Effector CD8-positive, alpha-beta T cell (primary cell): ENCODE measurements around the gene NAT16.

Source experiments
- DNase-seq: peaks from one replicate; lab custom pipeline; 2025; lab: John Stamatoyannopoulos, UW

Gene NAT16

GRCh38 chr7:101170617-101171441, 9.3 kb downstream of the NAT16 start:
- DNase-seq = peak; percentile 9

DNA sequence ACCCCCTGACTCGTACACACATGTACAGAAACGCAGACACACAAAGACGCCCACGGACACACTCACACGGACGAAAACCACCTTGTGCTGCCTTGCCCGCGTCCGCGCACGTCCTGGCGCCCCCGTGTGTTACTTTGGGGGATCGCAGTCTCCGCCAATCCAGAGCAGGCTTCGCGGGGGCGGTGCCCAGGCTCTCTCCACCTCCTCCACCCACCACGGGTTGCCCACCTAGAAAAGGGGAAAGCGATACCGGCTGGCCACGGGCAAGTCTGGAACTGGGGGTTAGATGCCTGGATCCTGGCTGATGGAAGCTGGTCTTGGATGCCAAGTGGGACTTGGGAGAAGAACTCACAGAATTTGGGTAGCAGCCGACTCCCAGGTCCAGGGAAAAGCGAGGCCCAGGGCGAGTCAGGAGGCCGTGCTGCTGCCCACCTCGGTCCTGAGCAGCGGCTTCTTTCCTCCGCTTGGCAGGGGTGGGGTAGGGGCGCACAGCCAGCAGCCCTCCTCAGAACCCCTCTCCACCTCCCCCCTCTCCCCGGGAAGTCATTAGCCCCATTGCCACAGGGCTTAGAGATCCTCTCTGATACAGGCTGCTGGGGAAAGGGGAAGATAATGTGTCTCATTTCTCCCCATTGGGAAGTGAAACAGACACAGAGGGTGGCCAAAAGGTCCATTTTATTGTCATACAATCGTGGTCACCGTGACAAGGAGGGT, 10.1 kb downstream of the NAT16 start:
- DNase-seq = peak; percentile 70

DNA sequence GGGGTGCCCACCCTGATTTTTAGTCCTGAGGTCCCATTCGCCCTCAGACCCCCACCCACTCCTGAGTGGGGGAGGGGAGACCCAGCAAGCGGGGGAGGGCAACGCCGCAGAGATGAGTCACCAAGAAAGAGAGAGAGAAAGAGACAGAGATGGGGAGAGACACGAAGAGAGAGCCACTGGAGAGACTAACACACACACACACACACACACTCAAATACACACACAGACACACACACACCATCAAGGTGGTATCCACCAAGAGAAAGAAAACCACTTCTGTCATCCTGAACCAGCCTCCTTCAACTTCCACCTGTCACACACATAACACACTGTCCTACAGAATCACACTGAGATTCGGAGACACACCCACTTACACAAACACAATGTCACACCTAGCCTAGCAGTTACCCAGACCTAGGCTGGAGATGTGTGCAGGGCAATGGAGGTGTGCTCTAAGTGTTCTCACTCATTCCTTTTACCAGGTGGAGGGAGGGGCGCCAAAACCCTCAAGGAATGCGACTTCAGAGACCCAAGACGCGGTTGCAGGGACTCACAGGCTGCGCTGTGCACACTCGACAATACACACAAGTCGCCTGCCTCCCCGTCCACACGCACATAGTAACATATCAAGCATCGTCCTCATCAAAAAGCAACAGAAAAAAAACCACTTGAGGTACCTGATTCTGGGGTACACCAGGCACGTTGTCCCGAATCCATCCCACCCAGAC, 10.8 kb downstream of the NAT16 start:
- no peak for DNase-seq

- no peak for DNase-seq
Observed at GRCh38 chr7:101168412-101169049, 11.6 kb downstream of the NAT16 start.

GRCh38 chr7:101167645-101168411, 12.3 kb downstream of the NAT16 start:
- DNase-seq = no peak

DNA sequence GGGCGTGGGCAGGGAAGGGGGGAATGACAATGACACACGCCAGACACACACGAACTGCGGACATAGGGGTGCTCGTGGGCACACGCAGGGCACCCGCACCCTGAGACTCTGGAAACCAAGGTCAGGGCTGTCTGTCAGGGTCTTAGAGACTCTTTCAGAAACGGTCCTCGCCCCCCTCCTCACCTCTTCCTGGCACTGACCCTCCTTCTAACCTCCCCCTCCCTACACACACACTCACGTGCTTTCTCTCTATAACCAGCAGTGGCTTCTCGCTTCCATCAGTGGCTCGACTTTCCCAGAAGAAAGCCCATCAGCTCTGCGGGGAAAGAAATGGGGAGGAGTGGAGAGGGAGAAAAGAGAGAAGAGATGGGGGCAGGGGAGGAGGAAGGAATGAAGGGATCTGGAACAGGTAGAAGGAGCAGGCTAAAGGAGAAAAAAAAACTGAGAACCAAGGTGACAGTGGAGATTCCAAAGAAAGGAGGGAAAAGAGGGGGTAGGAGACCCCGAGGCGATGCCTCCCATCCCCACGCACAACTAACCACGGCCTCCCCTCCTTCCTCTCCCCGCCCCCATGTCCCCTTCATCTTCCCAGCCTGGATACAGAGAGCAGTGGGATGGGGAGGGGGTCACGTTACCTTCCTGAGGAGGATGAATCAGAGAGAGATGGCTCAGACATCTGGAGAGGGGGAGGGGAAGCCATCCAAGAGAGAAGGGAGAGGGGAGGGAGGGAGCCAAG, 13.0 kb downstream of the NAT16 start:
- no peak for DNase-seq

- no peak for DNase-seq
Observed at GRCh38 chr7:101166648-101166908, 13.5 kb downstream of the NAT16 start.

DNA sequence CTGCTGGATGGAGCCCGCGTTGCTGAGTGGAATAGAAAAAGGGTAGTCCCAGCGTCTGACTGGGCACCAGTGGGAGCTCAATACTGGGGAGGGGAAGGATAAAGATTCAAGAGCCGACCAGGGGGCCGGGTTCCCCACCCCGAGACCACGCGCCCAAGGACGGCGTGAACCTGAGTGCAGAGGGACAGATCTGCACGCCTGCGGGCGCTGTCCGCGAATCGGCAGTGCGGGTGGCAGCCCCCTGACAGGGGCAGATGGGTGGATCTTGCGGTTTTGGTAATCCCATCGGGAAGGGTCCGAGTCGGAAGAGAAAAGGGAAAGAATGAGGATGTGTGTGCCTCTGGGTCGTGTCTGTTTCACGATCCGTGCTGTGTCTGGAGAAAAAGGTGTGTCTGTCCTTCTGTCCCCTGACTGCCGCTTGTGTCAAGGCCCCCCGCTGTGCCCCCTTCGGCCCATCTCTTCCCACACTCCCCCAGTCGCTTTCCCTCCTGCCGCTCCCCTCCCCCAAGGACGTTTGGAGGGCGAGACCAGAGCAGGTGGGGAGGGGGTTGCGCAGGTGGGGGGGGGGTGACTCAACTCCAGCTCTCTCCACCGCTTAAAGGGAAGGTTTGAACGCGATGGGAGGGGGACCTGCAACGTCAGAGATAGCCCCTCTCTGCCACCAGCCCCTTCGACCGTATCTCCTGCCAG, 14.0 kb downstream of the NAT16 start:
- DNase-seq = no peak

GRCh38 chr7:101165075-101165957, 14.8 kb downstream of the NAT16 start, which contains the start of gene VGF:
VGF (minus strand) TSS chr7:101165569; CDS start chr7:101164843, 726 bp downstream.
- DNase-seq = peak; percentile 83

DNA sequence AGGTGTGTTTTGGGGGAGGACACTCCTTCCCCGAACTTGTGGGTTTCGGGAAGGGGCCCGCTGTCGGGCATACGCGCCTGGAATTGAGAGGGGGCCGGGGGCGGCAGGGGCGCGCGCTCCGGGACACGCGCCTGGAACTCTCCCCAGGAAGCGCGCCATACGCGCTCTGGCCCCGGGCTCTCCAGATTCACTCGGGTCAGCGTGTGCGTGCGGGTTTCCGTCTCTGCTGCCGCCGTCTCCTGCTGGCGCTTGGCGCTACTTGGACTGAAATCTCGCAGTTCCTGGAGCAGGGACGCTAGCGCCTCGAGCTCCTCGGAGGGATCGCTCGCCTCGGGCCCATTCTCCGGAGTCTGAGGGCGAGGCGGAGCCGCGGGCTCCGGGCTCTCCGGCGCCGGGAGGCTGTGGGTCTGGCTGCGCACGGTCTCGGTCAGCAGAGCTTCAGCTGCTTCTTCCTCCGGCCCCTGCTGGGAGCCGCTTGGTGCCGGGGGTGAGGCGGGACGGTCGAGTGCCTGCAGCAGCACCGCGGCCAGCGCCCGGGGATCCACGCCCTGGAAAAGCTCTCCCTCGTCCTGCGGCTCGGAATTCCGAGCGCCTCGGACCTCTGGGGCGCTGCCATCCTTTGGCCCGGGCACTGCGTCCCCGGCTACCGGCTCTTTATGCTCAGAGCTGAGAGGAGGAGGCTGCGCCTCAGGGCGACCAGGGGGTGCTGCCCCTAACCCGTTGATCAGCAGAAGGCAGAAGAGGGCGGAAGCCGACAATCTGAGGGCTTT, 15.8 kb downstream of the NAT16 start:
- DNase-seq = no peak

DNA sequence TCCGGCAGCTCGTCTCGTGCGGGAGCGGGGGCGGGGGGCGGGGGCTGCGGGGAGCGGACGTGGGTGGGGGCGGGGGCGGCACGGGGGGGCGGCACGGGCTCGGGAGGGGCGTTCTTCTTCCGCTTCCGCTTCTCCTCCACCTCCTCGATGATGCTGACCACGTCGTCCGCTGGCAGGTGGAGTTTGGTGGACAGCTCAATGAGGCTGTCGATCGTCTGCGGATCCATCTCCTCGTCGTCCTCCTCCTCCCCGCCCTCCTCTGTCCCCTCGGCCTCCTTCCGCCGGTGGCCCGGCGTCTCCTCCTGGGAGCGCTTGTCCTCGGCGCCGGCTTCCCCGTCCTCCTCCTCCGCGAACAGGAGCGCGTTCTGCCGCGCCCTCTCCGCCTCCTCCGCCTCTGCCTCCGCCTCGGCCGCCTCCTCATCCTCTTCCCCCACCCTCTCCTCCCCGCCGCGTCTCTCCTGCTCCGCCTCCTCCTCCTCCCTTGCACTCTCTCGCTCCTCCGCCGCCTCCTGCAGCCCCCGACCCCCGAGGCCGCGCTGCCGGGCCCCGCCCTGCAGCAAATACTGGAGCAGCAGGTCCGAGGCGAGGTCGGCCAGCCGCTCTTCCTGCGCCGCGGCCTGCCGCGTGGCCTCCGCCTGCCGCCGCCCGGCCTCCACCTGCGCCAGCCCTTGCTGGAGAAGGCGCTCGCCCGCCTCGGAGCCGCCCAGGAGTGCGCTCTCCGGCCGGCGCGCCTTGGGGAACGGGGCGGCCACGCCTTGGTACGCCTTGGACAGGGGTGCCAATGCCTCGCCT, 16.6 kb downstream of the NAT16 start:
- DNase-seq = no peak

DNA sequence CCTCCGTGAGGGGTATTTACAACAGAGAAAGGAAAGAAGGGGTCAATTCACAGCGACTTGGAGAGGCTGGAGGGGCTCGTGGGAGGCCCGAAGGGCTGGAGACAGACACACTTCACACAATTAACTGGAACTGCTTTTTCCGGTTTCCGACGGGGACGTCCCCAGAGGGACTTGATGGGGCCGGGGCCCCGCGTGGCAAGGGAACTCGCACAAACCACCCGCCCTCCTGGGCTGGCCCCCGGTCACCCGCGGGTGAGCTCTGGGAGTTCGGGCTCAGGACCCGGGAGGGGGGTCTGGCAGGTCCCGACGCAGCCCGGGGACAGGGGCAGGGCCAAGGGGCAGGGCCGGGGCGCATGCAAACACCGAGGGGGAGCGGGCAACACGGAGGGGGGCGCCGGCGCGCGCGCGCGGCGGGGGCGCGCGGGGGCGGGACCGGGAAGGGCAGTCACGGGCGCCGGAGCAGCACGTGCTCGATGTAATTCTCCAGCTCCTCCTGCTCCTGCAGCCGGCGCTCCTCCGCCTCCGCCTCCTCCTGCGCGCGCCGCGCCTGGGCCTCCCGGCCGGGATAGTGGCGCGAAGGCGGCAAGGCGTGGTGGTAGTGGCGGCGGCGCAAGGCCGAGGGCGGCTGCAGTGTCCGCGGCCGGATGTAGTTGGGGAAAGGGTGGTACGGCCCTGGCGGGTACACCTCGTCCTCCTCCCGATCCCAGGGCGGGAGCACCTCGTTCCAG, 17.4 kb downstream of the NAT16 start:
- DNase-seq = no peak

DNA sequence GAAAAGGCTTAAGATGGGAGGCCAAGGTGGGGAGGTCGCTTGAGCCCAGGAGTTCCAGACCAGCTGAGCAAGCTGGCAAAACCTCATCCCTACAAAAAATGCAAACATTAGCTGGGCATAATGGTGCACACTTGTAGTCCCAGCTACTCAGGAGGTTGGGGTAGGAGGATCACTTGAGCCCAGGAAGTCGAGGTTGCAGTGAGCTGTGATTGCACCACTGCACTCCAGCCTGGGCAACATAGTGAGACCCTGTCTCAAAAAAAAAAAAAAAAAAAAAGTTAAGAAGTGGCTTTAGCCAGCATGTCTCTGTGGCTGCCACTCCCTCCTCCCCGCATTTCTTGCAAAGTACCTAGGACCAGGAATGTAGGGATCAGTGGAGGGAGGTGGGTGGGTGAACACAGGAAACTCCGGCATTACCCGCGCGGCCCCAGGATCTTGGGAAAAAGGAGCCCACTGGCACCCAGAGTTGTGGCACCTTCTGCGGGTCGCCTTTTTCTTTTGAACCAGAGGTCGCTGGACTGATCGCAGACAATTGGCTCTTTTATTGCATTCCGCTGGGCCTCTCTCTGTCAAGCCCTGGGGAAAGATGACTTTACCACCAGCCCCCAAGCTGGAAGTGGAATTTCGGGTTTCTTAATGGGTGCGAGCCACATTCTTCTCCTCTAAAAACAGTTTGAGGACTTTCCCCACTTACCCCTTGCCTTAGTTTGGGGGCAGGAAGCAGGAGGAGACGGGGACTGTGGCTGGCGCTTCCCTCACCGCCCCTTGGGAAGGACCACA, 18.2 kb downstream of the NAT16 start:
- no peak for DNase-seq

DNA sequence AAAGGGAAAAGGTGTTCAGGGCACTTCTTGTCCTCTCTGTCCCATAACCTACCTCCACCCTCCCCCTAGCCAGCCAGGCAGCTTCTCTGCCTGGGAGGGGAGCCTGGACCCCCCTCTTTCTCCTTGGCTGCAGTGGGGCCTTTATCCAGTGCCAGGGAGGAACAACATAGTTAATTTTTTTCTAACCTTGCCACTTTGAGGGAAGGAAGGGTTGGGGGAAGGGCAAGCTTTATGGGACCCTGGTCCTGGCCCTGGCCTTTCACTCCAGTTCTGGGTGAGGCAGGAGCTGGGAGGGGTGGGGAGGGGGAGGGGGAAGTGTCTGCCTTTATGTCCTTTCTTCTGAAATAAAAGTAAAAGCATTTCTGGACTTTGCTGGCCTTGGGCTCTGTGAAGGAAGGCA, 19.2 kb downstream of the NAT16 start:
- no peak for DNase-seq

- DNase-seq = no peak
Observed at GRCh38 chr7:101159696-101160674, 20.1 kb downstream of the NAT16 start.
